HEK293 (cell line): Measurements from ENCODE around the gene RPA4.

Source experiments
- CTCF ChIA-PET: fragments of 350-600 bp; formaldehyde crosslinking; extraction: SDS; loops from one replicate; lab custom pipeline; 2021; ENCODE audit warnings: antibody characterized with exemption; lab: Yijun Ruan, JAX
- POLR2A ChIA-PET: fragments of 300-600 bp; formaldehyde crosslinking; extraction: SDS; loops from one replicate; lab custom pipeline; 2020; ENCODE audit warnings: antibody characterized with exemption, inconsistent platforms; lab: Yijun Ruan, JAX
- H3K27ac ChIP-seq: fragments of 200-500 bp; sonication (Bioruptor generic); 2 replicates; pipeline ENCODE4 v1.5.1; 2014; ENCODE audit warnings: low read depth, low read length, control low read depth, inconsistent platforms; ENCODE audit errors: extremely low read depth
- H3K36me3 ChIP-seq, 2 experiments: fragments of 200-500 bp in 1 of 2; sonication (Bioruptor generic) in 1 of 2; 1 replicate in 1 of 2; 2 replicates in 1 of 2; pipeline ENCODE4 v1.5.1; 2014 to 2017; ENCODE audit warnings: inconsistent platforms in 2 of 2, low read length in 2 of 2; ENCODE audit not compliant: control insufficient read depth in 2 of 2, insufficient read depth in 1 of 2
- H3K4me1 ChIP-seq: fragments of 200-500 bp; sonication (Bioruptor generic); 2 replicates; pipeline ENCODE4 v1.5.1; 2014; ENCODE audit warnings: mild to moderate bottlenecking, low read length, inconsistent platforms; ENCODE audit not compliant: control insufficient read depth, insufficient read depth
- H3K4me3 ChIP-seq: 2 replicates; pipeline ENCODE4 v1.5.1; 2011; ENCODE audit warnings: low read depth, mild to moderate bottlenecking, control low read depth, low read length, moderate library complexity
- H3K9me3 ChIP-seq: fragments of 200-500 bp; sonication (Bioruptor generic); 2 replicates; pipeline ENCODE4 v1.5.1; 2014; ENCODE audit warnings: low read depth, low read length, inconsistent platforms; ENCODE audit not compliant: control insufficient read depth, insufficient read depth
- PRDM2 ChIP-seq: fragments of 450-650 bp; formaldehyde crosslinking; IDR thresholded peaks from 2 replicates; pipeline ENCODE4 v1.5.1; 2016; ENCODE audit warnings: missing biosample characterization, missing genetic modification characterization, borderline replicate concordance
- SP7 ChIP-seq: fragments of 450-650 bp; formaldehyde crosslinking; IDR thresholded peaks from 2 replicates; pipeline ENCODE4 v1.5.1; 2016; ENCODE audit warnings: missing biosample characterization, missing genetic modification characterization
- ZFP37 ChIP-seq: fragments of 450-650 bp; formaldehyde crosslinking; IDR thresholded peaks from 2 replicates; pipeline ENCODE4 v1.5.1; 2016; ENCODE audit warnings: missing biosample characterization, missing genetic modification characterization
- ZNF138 ChIP-seq: fragments of 450-650 bp; formaldehyde crosslinking; IDR thresholded peaks from 2 replicates; pipeline ENCODE4 v1.5.1; 2016; ENCODE audit warnings: missing biosample characterization, missing genetic modification characterization, borderline replicate concordance
- ZNF214 ChIP-seq: fragments of 450-650 bp; formaldehyde crosslinking; IDR thresholded peaks from 2 replicates; pipeline ENCODE4 v1.5.1; 2017; ENCODE audit warnings: missing biosample characterization, mild to moderate bottlenecking, missing genetic modification characterization, borderline replicate concordance
- ZNF26 ChIP-seq: fragments of 450-650 bp; formaldehyde crosslinking; IDR thresholded peaks from 2 replicates; pipeline ENCODE4 v1.5.1; 2016; ENCODE audit warnings: missing biosample characterization, missing genetic modification characterization
- ZNF366 ChIP-seq: fragments of 450-650 bp; formaldehyde crosslinking; conservative IDR thresholded peaks from 2 replicates; pipeline ENCODE4 v1.5.1; 2016; ENCODE audit warnings: missing biosample characterization, missing genetic modification characterization
- ZNF449 ChIP-seq: fragments of 450-650 bp; formaldehyde crosslinking; IDR thresholded peaks from 2 replicates; pipeline ENCODE4 v1.5.1; 2017; ENCODE audit warnings: missing biosample characterization, mild to moderate bottlenecking, missing genetic modification characterization, moderate library complexity
- ZNF48 ChIP-seq: fragments of 450-650 bp; formaldehyde crosslinking; IDR thresholded peaks from 2 replicates; pipeline ENCODE4 v1.5.1; 2016; ENCODE audit warnings: missing biosample characterization, missing genetic modification characterization
- ZNF529 ChIP-seq: fragments of 450-650 bp; formaldehyde crosslinking; IDR thresholded peaks from 2 replicates; pipeline ENCODE4 v1.5.1; 2017; ENCODE audit warnings: missing genetic modification characterization, missing biosample characterization; ENCODE audit not compliant: insufficient replicate concordance
- ZNF624 ChIP-seq: fragments of 450-650 bp; formaldehyde crosslinking; IDR thresholded peaks from 2 replicates; pipeline ENCODE4 v1.5.1; 2017; ENCODE audit warnings: missing biosample characterization, missing genetic modification characterization
- ZNF785 ChIP-seq: fragments of 450-650 bp; formaldehyde crosslinking; IDR thresholded peaks from 2 replicates; pipeline ENCODE4 v1.5.1; 2016; ENCODE audit warnings: missing biosample characterization, missing genetic modification characterization
- ZNF830 ChIP-seq: fragments of 450-650 bp; IDR thresholded peaks from 2 replicates; pipeline ENCODE4 v1.5.0; 2018; ENCODE audit warnings: missing biosample characterization, missing genetic modification characterization, low read depth, mild to moderate bottlenecking, moderate library complexity
- ZSCAN16 ChIP-seq: fragments of 450-650 bp; formaldehyde crosslinking; IDR thresholded peaks from 2 replicates; pipeline ENCODE4 v1.5.1; 2016; ENCODE audit warnings: missing biosample characterization, missing genetic modification characterization
- ZSCAN23 ChIP-seq: fragments of 450-650 bp; formaldehyde crosslinking; IDR thresholded peaks from 2 replicates; pipeline ENCODE4 v1.5.1; 2016; ENCODE audit warnings: missing biosample characterization, missing genetic modification characterization

Gene RPA4

DNA sequence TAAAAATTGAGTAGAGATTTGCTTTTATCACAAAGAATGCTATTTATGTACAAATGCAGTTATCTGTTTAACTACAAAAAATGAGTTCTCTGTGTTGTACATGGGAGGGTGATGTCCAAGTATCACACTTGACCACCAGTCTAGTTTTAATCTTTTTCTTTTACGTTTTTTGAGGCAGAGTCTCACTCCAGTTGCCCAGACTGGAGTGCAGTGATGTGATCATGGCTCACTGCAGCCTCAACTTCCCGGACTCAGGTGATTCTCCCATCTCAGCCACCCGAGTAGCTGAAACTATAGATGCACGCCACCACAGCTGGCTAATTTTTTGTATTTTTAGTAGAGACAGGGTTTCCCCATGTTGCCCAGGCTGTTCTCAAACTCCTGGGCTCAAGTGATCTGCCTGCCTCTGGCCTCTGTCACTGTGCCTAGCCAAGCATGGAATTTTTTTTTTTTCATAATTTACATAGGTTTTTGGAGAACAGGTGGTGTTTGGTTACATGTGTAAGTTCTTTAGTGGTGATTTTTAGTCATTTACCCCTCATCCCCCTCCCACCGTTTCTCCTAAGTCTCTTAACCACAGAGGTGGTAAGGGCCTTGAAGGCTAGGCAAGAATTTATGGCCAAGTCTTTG lies 47.9 kb upstream of the RPA4 start:
- POLR2A ChIA-PET: no interaction called here
- CTCF ChIA-PET: no interaction called here
- Histone ChIP-seq H3K4me1 (no peaks in the 10 kb centered on the region), H3K27ac (no peak overlapping the region)
- TF ChIP-seq ZNF624 (no peak), ZNF214 (tag by site-specific recombination) (no peak), ZNF529 (tag by site-specific recombination) (no peak), ZNF366 (no peak), ZNF26 (tag by site-specific recombination) (no peak), SP7 (tag by site-specific recombination) (no peak), PRDM2 (tag by site-specific recombination) (no peak), ZNF449 (tag by site-specific recombination) (no peak), ZNF138 (tag by site-specific recombination) (no peak), ZSCAN16 (tag by site-specific recombination) (no peak)
- TF ChIP-seq, all 188 proteins: peak for 0
- Histone ChIP-seq H3K4me3 (no peak overlapping the region), H3K36me3 (no peaks in the 10 kb centered on the region), H3K9me3 (no peaks in the 10 kb centered on the region)

GRCh38 chrX:96837808-96838207 lies 45.9 kb upstream of the RPA4 start:
- no peak for TF ChIP-seq ZNF785 (tag by site-specific recombination)
- no peak for TF ChIP-seq ZSCAN23
- TF ChIP-seq ZFP37 (tag by site-specific recombination): no peak
- TF ChIP-seq ZNF48 (tag by site-specific recombination): no peak
- TF ChIP-seq ZNF830 (tag by site-specific recombination): no peak
- no peaks in the 10 kb centered on the region for H3K36me3 ChIP-seq
- H3K4me3 ChIP-seq: no peak overlapping the region
- H3K27ac ChIP-seq: no peak overlapping the region
- no peaks in the 10 kb centered on the region for H3K4me1 ChIP-seq
- ChIA-PET CTCF (no interaction called here), POLR2A (no interaction called here)
- no peaks in the 10 kb centered on the region for H3K9me3 ChIP-seq
